Measurements from ENCODE around the gene ITLN1. TPM values are rescaled to one million over a fixed set of nuclear protein-coding genes. Genes with fewer than 3 reads are reported as not detected.

The ITLN1 gene
- polyA plus RNA-seq, 1 donor from 2014 or later: not detected

DNA sequence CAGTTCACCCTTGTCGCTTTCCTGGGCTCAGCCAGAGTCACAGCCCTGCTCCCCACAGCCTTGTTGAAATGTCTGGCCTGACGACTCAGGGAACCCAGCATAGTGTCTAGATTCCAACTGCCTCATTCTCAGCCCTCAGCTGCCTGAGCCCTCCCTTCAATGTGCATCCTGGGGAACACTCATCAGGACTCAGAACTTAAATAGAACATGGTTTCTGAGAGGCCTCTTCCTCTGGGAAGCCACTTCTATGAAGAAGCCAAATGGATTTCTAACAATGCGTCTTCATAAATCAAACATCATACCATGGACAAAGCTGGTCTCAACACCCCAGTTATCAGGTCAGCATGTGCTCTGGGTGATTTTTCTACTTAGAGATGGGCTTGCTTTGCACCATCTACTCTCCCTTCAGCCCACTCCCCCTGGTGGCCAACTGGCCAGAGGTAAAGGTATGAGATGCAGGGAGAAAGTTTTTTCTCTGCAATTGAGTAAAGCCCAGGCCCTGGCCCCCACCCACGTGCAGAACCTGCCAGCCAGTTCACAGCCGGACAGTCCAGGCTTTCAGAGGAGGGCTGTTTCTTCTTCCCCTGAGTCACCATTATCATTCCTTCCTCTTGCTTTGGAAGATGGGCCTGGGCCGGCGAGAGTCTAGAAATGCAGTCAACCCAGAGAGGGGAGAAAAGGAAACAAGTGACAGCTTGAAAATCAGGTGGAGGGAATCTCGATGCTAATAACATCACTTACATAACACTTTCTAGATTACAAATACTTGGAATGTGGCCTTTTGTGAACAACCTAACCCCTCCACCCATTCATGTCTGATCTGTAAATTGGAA is 54.4 kb downstream of the ITLN1 start:
- H4K20me1 ChIP-seq (ENCODE audit: insufficient read depth): no peaks in the 10 kb centered on the region
- H3K27ac ChIP-seq (ENCODE audit: low read length): no peak overlapping the region
- no peaks in the 10 kb centered on the region for H3K9me2 ChIP-seq (ENCODE audit: insufficient read depth, low read length)
- no peak overlapping the region for H2AFZ ChIP-seq (ENCODE audit: low read depth, low read length)
- H3K36me3 ChIP-seq (ENCODE audit: insufficient read depth, low read length): no peaks in the 10 kb centered on the region
- no peak overlapping the region for H3K4me3 ChIP-seq (ENCODE audit: low read length)
- H3F3A ChIP-seq (ENCODE audit: insufficient read depth, low read length, poor library complexity, severe bottlenecking): no peaks in the 10 kb centered on the region
- no peak overlapping the region for H3K9ac ChIP-seq (ENCODE audit: low read length)
- H3K4me2 ChIP-seq (ENCODE audit: low read length): no peak overlapping the region
- H3K9me3 ChIP-seq (ENCODE audit: low read length): no peaks in the 10 kb centered on the region
- no peaks in the 10 kb centered on the region for H3K27me3 ChIP-seq (ENCODE audit: insufficient read depth, low read depth, low read length)
- no peaks in the 10 kb centered on the region for H3K79me2 ChIP-seq (replicated peaks; ENCODE audit: insufficient read depth, low read length)
- TF ChIP-seq CTCF (IDR thresholded peaks at IDR 0.05; ENCODE audit: poor library complexity, severe bottlenecking) (no peak), EZH2 (IDR thresholded peaks at IDR 0.05; ENCODE audit: borderline replicate concordance, insufficient read depth, low read length, poor library complexity, severe bottlenecking) (no peak), EP300 (conservative IDR thresholded peaks at IDR 0.05; ENCODE audit: poor library complexity, severe bottlenecking) (no peak), TAF1 (IDR thresholded peaks at IDR 0.05; ENCODE audit: low read depth) (no peak), POLR2AphosphoS5 (IDR thresholded peaks at IDR 0.05) (no peak), SMC3 (conservative IDR thresholded peaks at IDR 0.05; ENCODE audit: poor library complexity) (no peak), RAD21 (conservative IDR thresholded peaks at IDR 0.05) (no peak), MXI1 (conservative IDR thresholded peaks at IDR 0.05; ENCODE audit: poor library complexity, severe bottlenecking) (no peak)
- TF ChIP-seq, protein P1, sequence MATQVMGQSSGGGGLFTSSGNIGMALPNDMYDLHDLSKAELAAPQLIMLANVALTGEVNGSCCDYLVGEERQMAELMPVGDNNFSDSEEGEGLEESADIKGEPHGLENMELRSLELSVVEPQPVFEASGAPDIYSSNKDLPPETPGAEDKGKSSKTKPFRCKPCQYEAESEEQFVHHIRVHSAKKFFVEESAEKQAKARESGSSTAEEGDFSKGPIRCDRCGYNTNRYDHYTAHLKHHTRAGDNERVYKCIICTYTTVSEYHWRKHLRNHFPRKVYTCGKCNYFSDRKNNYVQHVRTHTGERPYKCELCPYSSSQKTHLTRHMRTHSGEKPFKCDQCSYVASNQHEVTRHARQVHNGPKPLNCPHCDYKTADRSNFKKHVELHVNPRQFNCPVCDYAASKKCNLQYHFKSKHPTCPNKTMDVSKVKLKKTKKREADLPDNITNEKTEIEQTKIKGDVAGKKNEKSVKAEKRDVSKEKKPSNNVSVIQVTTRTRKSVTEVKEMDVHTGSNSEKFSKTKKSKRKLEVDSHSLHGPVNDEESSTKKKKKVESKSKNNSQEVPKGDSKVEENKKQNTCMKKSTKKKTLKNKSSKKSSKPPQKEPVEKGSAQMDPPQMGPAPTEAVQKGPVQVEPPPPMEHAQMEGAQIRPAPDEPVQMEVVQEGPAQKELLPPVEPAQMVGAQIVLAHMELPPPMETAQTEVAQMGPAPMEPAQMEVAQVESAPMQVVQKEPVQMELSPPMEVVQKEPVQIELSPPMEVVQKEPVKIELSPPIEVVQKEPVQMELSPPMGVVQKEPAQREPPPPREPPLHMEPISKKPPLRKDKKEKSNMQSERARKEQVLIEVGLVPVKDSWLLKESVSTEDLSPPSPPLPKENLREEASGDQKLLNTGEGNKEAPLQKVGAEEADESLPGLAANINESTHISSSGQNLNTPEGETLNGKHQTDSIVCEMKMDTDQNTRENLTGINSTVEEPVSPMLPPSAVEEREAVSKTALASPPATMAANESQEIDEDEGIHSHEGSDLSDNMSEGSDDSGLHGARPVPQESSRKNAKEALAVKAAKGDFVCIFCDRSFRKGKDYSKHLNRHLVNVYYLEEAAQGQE (IDR thresholded peaks at IDR 0.05; ENCODE audit: borderline replicate concordance): no peak

GRCh38 chr1:160829766-160830165 is 55.2 kb downstream of the ITLN1 start:
- H3F3A ChIP-seq (ENCODE audit: insufficient read depth, low read length, poor library complexity, severe bottlenecking): no peaks in the 10 kb centered on the region
- H3K9me3 ChIP-seq (ENCODE audit: low read length): no peaks in the 10 kb centered on the region
- no peaks in the 10 kb centered on the region for H3K36me3 ChIP-seq (ENCODE audit: insufficient read depth, low read length)
- H3K9ac ChIP-seq (ENCODE audit: low read length): no peak overlapping the region
- H4K20me1 ChIP-seq (ENCODE audit: insufficient read depth): no peaks in the 10 kb centered on the region
- H3K79me2 ChIP-seq (replicated peaks; ENCODE audit: insufficient read depth, low read length): no peaks in the 10 kb centered on the region
- H3K27me3 ChIP-seq (ENCODE audit: insufficient read depth, low read depth, low read length): no peaks in the 10 kb centered on the region
- H3K4me2 ChIP-seq (ENCODE audit: low read length): no peak overlapping the region
- no peaks in the 10 kb centered on the region for H3K9me2 ChIP-seq (ENCODE audit: insufficient read depth, low read length)
- no peak overlapping the region for H2AFZ ChIP-seq (ENCODE audit: low read depth, low read length)
- TF ChIP-seq EZH2 (IDR thresholded peaks at IDR 0.05; ENCODE audit: borderline replicate concordance, insufficient read depth, low read length, poor library complexity, severe bottlenecking) (no peak), RAD21 (conservative IDR thresholded peaks at IDR 0.05) (no peak), EP300 (conservative IDR thresholded peaks at IDR 0.05; ENCODE audit: poor library complexity, severe bottlenecking) (no peak), MXI1 (conservative IDR thresholded peaks at IDR 0.05; ENCODE audit: poor library complexity, severe bottlenecking) (no peak), POLR2AphosphoS5 (IDR thresholded peaks at IDR 0.05) (no peak), SMC3 (conservative IDR thresholded peaks at IDR 0.05; ENCODE audit: poor library complexity) (no peak), CTCF (IDR thresholded peaks at IDR 0.05; ENCODE audit: poor library complexity, severe bottlenecking) (no peak), TAF1 (IDR thresholded peaks at IDR 0.05; ENCODE audit: low read depth) (no peak)
- TF ChIP-seq, protein P1 (IDR thresholded peaks at IDR 0.05; ENCODE audit: borderline replicate concordance): no peak
- H3K27ac ChIP-seq (ENCODE audit: low read length): no peak overlapping the region
- H3K4me3 ChIP-seq (ENCODE audit: low read length): no peak overlapping the region
